ENCODE data around the gene REX1BD. TPM values are rescaled to one million over a fixed set of nuclear protein-coding genes. Genes with fewer than 3 reads are reported as not detected.

The REX1BD gene
- 79.0 and 84.8 TPM in 2 replicates for total RNA-seq

DNA sequence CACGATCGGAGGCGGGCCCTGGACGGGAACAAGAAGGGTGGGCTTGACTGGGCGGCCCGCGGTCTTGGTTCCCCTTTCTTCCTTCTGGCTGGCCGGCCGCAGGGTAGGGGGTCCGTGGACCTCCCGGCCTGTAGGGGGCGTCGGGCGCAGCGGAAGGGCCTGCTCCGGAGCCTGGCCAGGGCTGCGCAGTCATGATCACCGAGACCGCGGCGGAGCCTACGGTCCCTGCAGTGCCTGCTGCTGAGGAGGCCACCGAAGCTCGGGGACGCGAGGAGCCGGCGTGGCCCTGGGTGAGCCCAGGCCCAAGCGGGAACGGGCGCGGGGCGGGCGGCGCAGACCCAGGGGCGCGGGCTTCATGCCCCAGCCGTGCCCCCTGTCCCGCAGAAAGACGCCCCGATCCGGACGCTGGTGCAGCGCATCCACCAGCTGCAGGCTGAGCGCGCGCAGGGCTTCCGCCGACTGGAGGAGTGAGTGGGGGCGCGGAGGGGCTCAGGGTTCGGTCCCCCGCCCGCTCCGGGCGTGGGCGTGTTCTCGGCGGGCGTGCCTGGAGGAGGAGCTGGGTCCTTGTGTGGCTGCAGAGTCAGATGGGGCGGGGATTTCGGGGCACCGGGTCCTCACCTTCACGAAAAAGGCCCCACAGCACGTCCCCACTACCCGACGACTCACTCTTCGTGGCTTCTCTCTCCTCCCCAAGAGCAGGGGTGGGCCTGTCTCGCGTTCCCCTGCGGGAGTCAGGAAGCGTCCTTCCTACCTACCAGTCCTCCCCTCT, at the start of gene REX1BD:
TSS of gene REX1BD (plus strand) at position 188 of the 769 bp plus-strand sequence. CDS start at position 192, 4 bp downstream.

GRCh38 chr19:18542941-18543813, 45.4 kb upstream of the REX1BD start, which contains the start of gene FKBP8:
Gene FKBP8 (minus strand): TSS chr19:18543573. CDS start chr19:18541970, 1,603 bp downstream.

GRCh38 chr19:18557411-18558201, 31.0 kb upstream of the REX1BD start, which contains the start of gene KXD1:
Gene KXD1 (plus strand): TSS chr19:18557870. CDS start chr19:18562057, 4,187 bp downstream.

DNA sequence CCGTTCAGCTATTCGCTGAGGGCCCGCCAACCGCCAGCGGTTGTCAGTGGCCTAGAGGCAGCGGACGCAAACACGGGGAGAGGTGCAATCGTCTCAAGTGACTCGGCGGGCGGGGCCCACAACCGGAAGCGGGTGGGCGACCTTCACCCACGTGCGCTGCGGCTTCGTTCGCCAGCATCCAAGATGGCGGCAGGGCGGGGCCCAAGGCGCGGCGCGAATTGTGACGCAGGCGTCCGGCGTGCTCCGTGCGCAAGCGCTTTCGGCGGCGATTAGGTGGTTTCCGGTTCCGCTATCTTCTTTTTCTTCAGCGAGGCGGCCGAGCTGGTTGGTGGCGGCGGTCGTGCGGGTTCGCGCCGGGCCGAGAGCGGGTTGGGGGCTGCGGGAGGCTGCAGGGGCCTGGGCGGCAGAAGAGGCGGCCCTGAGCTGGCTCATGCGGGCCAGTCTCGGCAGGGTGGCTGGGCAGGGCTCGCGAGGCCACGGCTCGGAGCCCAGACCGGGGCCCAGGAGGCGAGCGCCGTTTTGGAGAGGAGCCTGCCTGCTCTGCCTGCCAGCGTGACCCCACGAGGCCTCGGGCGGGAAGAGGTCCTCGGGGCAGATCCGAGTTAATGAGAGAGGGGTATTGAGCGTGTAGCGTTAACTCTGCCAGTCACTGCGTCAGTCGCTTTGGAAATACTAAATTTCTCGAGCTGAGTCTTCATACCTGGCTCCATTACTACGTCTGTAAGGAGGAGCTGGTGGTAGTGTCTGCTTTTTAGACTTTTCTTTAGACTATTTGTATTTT, 16.8 kb upstream of the REX1BD start, which contains the start of gene UBA52:
TSS of gene UBA52 (plus strand) at position 294 of the 781 bp plus-strand sequence. CDS start 1,444 bp downstream, outside the sequence.

DNA sequence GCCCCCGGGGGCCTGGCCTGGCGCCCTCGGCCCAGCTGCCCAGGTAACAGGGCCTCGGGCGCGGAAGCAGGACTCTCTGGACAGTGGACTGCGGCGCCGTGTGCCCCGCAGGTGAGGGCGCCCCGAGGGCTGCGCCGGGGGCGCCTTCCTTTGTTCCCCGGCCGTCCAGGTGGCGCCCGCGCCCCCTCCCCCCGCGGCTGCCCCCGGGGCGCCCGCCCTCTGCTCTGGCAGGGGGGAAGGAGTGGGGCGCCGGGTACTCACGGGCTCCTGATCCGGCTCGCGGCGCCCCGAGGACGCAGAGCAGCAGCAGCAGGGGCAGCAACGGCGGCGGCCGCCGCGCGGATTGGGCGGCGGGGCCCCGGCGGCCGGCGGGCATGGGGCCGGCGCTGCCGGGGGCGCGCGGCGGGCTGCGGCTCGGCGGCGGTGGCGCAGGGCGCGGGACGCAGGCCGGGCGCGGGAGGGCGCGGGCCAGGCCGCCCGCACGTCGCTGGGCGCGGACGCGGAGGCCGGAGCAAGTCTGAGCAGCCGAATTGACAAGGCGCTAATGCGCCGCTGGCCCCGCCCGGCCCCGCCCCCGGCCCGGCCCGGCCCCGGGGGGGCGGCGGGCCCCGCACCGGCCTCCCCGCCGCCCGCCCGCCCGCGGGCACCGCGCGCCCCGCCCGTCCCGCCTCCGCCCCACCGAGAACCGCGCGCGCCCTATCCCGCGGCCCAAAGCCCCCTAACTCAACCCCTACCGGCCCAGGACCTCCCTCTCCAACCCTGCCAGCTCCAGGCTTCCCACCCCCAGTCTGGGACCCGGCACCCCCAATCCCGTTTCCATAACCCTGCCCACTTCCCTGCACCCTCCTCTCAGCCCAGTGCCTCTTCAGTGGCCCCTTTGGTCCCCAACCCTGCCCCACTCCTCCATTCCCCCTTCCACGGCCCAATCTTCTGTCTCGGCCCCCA, 18.0 kb downstream of the REX1BD start, which contains the start of gene CRLF1:
TSS of gene CRLF1 (minus strand) at position 519 of the 945 bp plus-strand sequence. CDS start at position 376, 143 bp downstream.

GRCh38 chr19:18612772-18613588, 24.4 kb downstream of the REX1BD start, which contains the start of gene TMEM59L:
Gene TMEM59L (plus strand): TSS chr19:18612870. CDS start chr19:18612959, 89 bp downstream.

DNA sequence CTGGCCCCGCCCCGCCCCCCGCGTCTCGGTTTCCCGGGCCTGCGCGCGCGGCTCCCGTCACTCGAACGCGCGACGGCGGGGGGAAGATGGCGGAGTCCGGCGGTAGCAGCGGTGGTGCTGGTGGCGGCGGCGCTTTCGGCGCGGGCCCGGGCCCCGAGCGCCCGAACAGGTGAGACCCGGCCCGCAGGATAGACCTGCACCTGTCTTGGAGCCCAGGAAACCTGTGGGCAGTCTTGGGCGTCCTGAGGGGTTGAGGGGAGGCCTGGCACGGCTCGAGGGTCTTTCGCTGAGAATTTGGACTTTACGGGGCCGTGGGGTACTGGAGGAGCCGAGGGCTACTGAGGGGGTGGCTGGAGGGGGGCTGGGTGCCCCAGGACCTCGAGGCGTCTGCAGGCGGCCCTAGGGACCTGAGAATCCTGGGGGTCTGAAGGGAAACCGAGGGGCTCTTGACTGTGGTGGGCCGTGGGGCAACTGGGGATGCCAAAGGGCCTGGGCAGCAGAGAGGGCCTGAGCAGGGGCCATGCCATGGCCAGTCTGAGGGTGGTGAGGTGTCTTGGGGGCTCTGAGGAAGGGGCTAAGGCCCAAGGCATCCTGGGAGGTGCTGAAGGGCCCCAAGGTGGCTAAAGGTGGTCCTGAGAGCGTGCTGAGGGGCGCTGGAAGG, 48.5 kb downstream of the REX1BD start, which contains the start of gene KLHL26:
TSS of gene KLHL26 (plus strand) at position 60 of the 661 bp plus-strand sequence. CDS start at position 87, 27 bp downstream.

Other genes starting within 250 kb of the REX1BD start
- gene PGPEP1, start 248.2 kb upstream of the REX1BD start, total RNA-seq: 13.3 and 22.0 TPM in 2 replicates
- gene GDF15, start 202.6 kb upstream of the REX1BD start, total RNA-seq: 92.8 and 101 TPM in 2 replicates
- 0.18 TPM in 1 of 2 replicates, not detected in the other for gene LRRC25, start 191.2 kb upstream of the REX1BD start, total RNA-seq
- 178 and 184 TPM in 2 replicates for gene SSBP4, start 169.4 kb upstream of the REX1BD start, total RNA-seq
- 25.7 and 38.8 TPM in 2 replicates for gene ISYNA1, start 150.7 kb upstream of the REX1BD start, total RNA-seq
- 14.1 and 15.4 TPM in 2 replicates for gene ELL, start 66.7 kb upstream of the REX1BD start, total RNA-seq
- gene FKBP8, start 45.2 kb upstream of the REX1BD start, total RNA-seq: 310 and 398 TPM in 2 replicates
- 149 and 160 TPM in 2 replicates for gene KXD1, start 30.9 kb upstream of the REX1BD start, total RNA-seq
- gene UBA52, start 16.9 kb upstream of the REX1BD start, total RNA-seq: 883 and 1,008 TPM in 2 replicates
- 3.4 and 30.8 TPM in 2 replicates for gene CRLF1, start 18.0 kb downstream of the REX1BD start, total RNA-seq
- 2.0 TPM in 1 of 2 replicates, not detected in the other for gene TMEM59L, start 24.1 kb downstream of the REX1BD start, total RNA-seq
- 1.4 and 8.0 TPM in 2 replicates for gene KLHL26, start 48.2 kb downstream of the REX1BD start, total RNA-seq
- 1.6 and 3.5 TPM in 2 replicates for gene CRTC1, start 94.9 kb downstream of the REX1BD start, total RNA-seq
- gene COMP, start 202.5 kb downstream of the REX1BD start, total RNA-seq: not detected in 2 replicates
- gene UPF1, start 243.2 kb downstream of the REX1BD start, total RNA-seq: 32.8 and 32.9 TPM in 2 replicates

Measured in myometrial cell (primary cell).